ENCODE results near the gene FGA. TPM values are rescaled to one million over a fixed set of nuclear protein-coding genes. Genes with fewer than 3 reads are reported as not detected.

Gene FGA
- total and polyA plus RNA-seq, 9 donors, result 0.49 to 9.4 (median 2.3) TPM; not detected in 5

GRCh38 chr4:154618708-154619315 lies 28.3 kb upstream of the FGA start:
- Histone ChIP-seq H3K4me3 (ENCODE audit: low read length) (no peak overlapping the region), H3K9me3 (replicated peaks; ENCODE audit: control insufficient read depth, low read depth, low read length) (no peaks in the 10 kb centered on the region), H3K27me3 (ENCODE audit: control insufficient read depth, insufficient read depth, low read length) (no peaks in the 10 kb centered on the region), H3K27ac (ENCODE audit: low read length) (no peak overlapping the region), H3K36me3 (ENCODE audit: control insufficient read depth, insufficient read depth, low read length) (no peaks in the 10 kb centered on the region), H3K4me1 (ENCODE audit: control insufficient read depth, insufficient read depth, low read length) (no peaks in the 10 kb centered on the region)
- WGBS (ENCODE audit: insufficient coverage), result 0% methylated on average over 1 of the region's 4 CpGs
- DNase-seq, result peak; percentile 39

GRCh38 chr4:154617820-154618317 lies 27.3 kb upstream of the FGA start:
- WGBS (ENCODE audit: insufficient coverage), result 100% methylated on average over 1 of the region's 5 CpGs
- no peak overlapping the region for H3K27ac ChIP-seq (ENCODE audit: low read length)
- no peaks in the 10 kb centered on the region for H3K9me3 ChIP-seq (replicated peaks; ENCODE audit: control insufficient read depth, low read depth, low read length)
- H3K4me3 ChIP-seq (ENCODE audit: low read length), result no peak overlapping the region
- no peaks in the 10 kb centered on the region for H3K27me3 ChIP-seq (ENCODE audit: control insufficient read depth, insufficient read depth, low read length)
- DNase-seq, result no peak
- no peaks in the 10 kb centered on the region for H3K36me3 ChIP-seq (ENCODE audit: control insufficient read depth, insufficient read depth, low read length)
- H3K4me1 ChIP-seq (ENCODE audit: control insufficient read depth, insufficient read depth, low read length), result no peaks in the 10 kb centered on the region

GRCh38 chr4:154616731-154617130 lies 26.2 kb upstream of the FGA start:
- Histone ChIP-seq H3K36me3 (ENCODE audit: control insufficient read depth, insufficient read depth, low read length) (no peaks in the 10 kb centered on the region), H3K4me3 (ENCODE audit: low read length) (no peak overlapping the region), H3K9me3 (replicated peaks; ENCODE audit: control insufficient read depth, low read depth, low read length) (no peaks in the 10 kb centered on the region), H3K27ac (ENCODE audit: low read length) (no peak overlapping the region), H3K27me3 (ENCODE audit: control insufficient read depth, insufficient read depth, low read length) (no peaks in the 10 kb centered on the region), H3K4me1 (ENCODE audit: control insufficient read depth, insufficient read depth, low read length) (no peaks in the 10 kb centered on the region)
- no CpG with 5 or more reads among the region's 2 CpGs for WGBS (ENCODE audit: insufficient coverage)
- no peak for DNase-seq

GRCh38 chr4:154616287-154616686 lies 25.7 kb upstream of the FGA start:
- WGBS (ENCODE audit: insufficient coverage), result 46% methylated on average over 2 of the region's 4 CpGs
- Histone ChIP-seq H3K27ac (ENCODE audit: low read length) (no peak overlapping the region), H3K4me3 (ENCODE audit: low read length) (no peak overlapping the region), H3K27me3 (ENCODE audit: control insufficient read depth, insufficient read depth, low read length) (no peaks in the 10 kb centered on the region), H3K36me3 (ENCODE audit: control insufficient read depth, insufficient read depth, low read length) (no peaks in the 10 kb centered on the region), H3K4me1 (ENCODE audit: control insufficient read depth, insufficient read depth, low read length) (no peaks in the 10 kb centered on the region), H3K9me3 (replicated peaks; ENCODE audit: control insufficient read depth, low read depth, low read length) (no peaks in the 10 kb centered on the region)
- no peak for DNase-seq

DNA sequence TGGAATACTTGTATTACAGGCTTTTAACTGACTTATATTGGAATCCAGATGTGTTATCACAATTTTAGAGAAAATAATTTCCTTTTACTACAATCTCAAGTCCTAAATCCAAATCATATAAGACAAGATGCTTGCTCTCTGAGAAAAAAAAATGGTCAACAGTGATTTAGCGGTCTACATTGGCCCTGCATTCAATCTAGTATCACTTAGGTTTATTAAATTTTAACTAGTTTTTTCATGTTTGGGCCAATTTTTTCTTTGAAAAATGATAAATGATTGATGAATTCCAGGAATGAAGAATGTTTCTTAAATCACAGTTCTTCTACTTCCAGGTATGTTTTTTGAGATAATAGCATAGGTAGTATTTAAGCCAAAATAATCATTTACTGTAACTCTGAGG lies 24.7 kb upstream of the FGA start:
- no peaks in the 10 kb centered on the region for H3K27me3 ChIP-seq (ENCODE audit: control insufficient read depth, insufficient read depth, low read length)
- H3K9me3 ChIP-seq (replicated peaks; ENCODE audit: control insufficient read depth, low read depth, low read length), result no peaks in the 10 kb centered on the region
- H3K36me3 ChIP-seq (ENCODE audit: control insufficient read depth, insufficient read depth, low read length), result no peaks in the 10 kb centered on the region
- no peak overlapping the region for H3K27ac ChIP-seq (ENCODE audit: low read length)
- H3K4me3 ChIP-seq (ENCODE audit: low read length), result no peak overlapping the region
- WGBS (ENCODE audit: insufficient coverage), result no CpG with 5 or more reads among the region's 1 CpG
- DNase-seq, result no peak
- H3K4me1 ChIP-seq (ENCODE audit: control insufficient read depth, insufficient read depth, low read length), result no peaks in the 10 kb centered on the region

DNA sequence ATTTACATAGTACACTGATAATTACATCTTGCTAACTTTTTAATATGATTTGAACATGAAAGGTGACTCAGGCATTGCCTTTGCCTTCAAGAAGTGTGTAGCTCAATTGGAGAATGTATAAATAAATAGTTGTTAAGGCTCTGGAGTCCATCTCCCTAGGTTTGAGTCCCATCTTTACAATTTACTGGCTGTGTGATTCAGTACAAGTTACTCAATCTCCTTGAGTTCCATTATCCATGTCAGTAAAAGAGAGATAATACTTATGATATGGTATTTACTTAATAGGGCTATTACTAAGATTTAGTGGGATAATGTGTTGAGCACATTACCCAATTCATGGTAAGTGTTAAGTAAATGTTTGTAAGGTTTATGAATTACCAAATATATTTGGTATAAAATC lies 23.8 kb upstream of the FGA start:
- Histone ChIP-seq H3K4me3 (ENCODE audit: low read length) (no peak overlapping the region), H3K27me3 (ENCODE audit: control insufficient read depth, insufficient read depth, low read length) (no peaks in the 10 kb centered on the region), H3K36me3 (ENCODE audit: control insufficient read depth, insufficient read depth, low read length) (no peaks in the 10 kb centered on the region), H3K4me1 (ENCODE audit: control insufficient read depth, insufficient read depth, low read length) (no peaks in the 10 kb centered on the region), H3K27ac (ENCODE audit: low read length) (no peak overlapping the region), H3K9me3 (replicated peaks; ENCODE audit: control insufficient read depth, low read depth, low read length) (no peaks in the 10 kb centered on the region)
- no peak for DNase-seq

GRCh38 chr4:154612472-154613414 lies 22.2 kb upstream of the FGA start, which contains the start of gene FGG:
Gene FGG, minus strand, starts transcription at chr4:154612656. Its CDS starts 47 bp downstream, at chr4:154612609.
- no peaks in the 10 kb centered on the region for H3K36me3 ChIP-seq (ENCODE audit: control insufficient read depth, insufficient read depth, low read length)
- H3K4me3 ChIP-seq (ENCODE audit: low read length), result no peak within 1 kb of the TSS
- H3K9me3 ChIP-seq (replicated peaks; ENCODE audit: control insufficient read depth, low read depth, low read length), result no peaks in the 10 kb centered on the region
- no peak for DNase-seq
- H3K27ac ChIP-seq (ENCODE audit: low read length), result no peak within 1 kb of the TSS
- WGBS (ENCODE audit: insufficient coverage), result 70% methylated on average over 5 of the region's 7 CpGs
- no peaks in the 10 kb centered on the region for H3K27me3 ChIP-seq (ENCODE audit: control insufficient read depth, insufficient read depth, low read length)
- H3K4me1 ChIP-seq (ENCODE audit: control insufficient read depth, insufficient read depth, low read length), result no peaks in the 10 kb centered on the region

- no peak for DNase-seq
- WGBS (ENCODE audit: insufficient coverage), result no CpG with 5 or more reads among the region's 1 CpG
- H3K9me3 ChIP-seq (replicated peaks; ENCODE audit: control insufficient read depth, low read depth, low read length), result no peaks in the 10 kb centered on the region
- no peak overlapping the region for H3K27ac ChIP-seq (ENCODE audit: low read length)
- no peak overlapping the region for H3K4me3 ChIP-seq (ENCODE audit: low read length)
- no peaks in the 10 kb centered on the region for H3K36me3 ChIP-seq (ENCODE audit: control insufficient read depth, insufficient read depth, low read length)
- no peaks in the 10 kb centered on the region for H3K4me1 ChIP-seq (ENCODE audit: control insufficient read depth, insufficient read depth, low read length)
- no peaks in the 10 kb centered on the region for H3K27me3 ChIP-seq (ENCODE audit: control insufficient read depth, insufficient read depth, low read length)
These were observed 21.3 kb upstream of the FGA start for GRCh38 chr4:154611833-154612232.

- Histone ChIP-seq H3K9me3 (replicated peaks; ENCODE audit: control insufficient read depth, low read depth, low read length) (no peaks in the 10 kb centered on the region), H3K4me1 (ENCODE audit: control insufficient read depth, insufficient read depth, low read length) (no peaks in the 10 kb centered on the region), H3K27me3 (ENCODE audit: control insufficient read depth, insufficient read depth, low read length) (no peaks in the 10 kb centered on the region), H3K27ac (ENCODE audit: low read length) (no peak overlapping the region), H3K4me3 (ENCODE audit: low read length) (no peak overlapping the region), H3K36me3 (ENCODE audit: control insufficient read depth, insufficient read depth, low read length) (no peaks in the 10 kb centered on the region)
- WGBS (ENCODE audit: insufficient coverage), result no CpG with 5 or more reads among the region's 4 CpGs
- no peak for DNase-seq
These were observed 20.0 kb upstream of the FGA start for GRCh38 chr4:154610582-154610981.

- WGBS (ENCODE audit: insufficient coverage), result no CpG with 5 or more reads among the region's 4 CpGs
- Histone ChIP-seq H3K27me3 (ENCODE audit: control insufficient read depth, insufficient read depth, low read length) (no peaks in the 10 kb centered on the region), H3K27ac (ENCODE audit: low read length) (no peak overlapping the region), H3K4me1 (ENCODE audit: control insufficient read depth, insufficient read depth, low read length) (no peaks in the 10 kb centered on the region), H3K36me3 (ENCODE audit: control insufficient read depth, insufficient read depth, low read length) (no peaks in the 10 kb centered on the region), H3K4me3 (ENCODE audit: low read length) (no peak overlapping the region), H3K9me3 (replicated peaks; ENCODE audit: control insufficient read depth, low read depth, low read length) (no peaks in the 10 kb centered on the region)
- DNase-seq, result no peak
These were observed 19.0 kb upstream of the FGA start for GRCh38 chr4:154609532-154609931.
